GM21367 (cell line): ENCODE results near the gene HLA-DPA1.
"Not testable (repeated sequence)": the region's sequence is repeated elsewhere in the genome, so short reads cannot be mapped to it uniquely, and the experiment has no call there.

Source experiments
- ATAC-seq: cut with Tn5 transposase; IDR thresholded peaks from one replicate; pipeline ENCODE4 v1.9.1; 2021; ENCODE audit not compliant: unreplicated experiment

The HLA-DPA1 gene

GRCh38 chr6:33065312-33065711 is 8.1 kb downstream of the HLA-DPA1 start:
- no peak for ATAC-seq

- no peak for ATAC-seq
These were observed 8.7 kb downstream of the HLA-DPA1 start for GRCh38 chr6:33064723-33065122.

GRCh38 chr6:33063435-33063834 is 10.0 kb downstream of the HLA-DPA1 start:
- ATAC-seq: not testable (repeated sequence)

GRCh38 chr6:33061987-33062386 is 11.5 kb downstream of the HLA-DPA1 start:
- ATAC-seq: no peak

- no peak for ATAC-seq
These were observed 16.0 kb downstream of the HLA-DPA1 start for GRCh38 chr6:33057222-33058150.

GRCh38 chr6:33053230-33053629 is 20.2 kb downstream of the HLA-DPA1 start:
- no peak for ATAC-seq

GRCh38 chr6:33052627-33053026 is 20.8 kb downstream of the HLA-DPA1 start:
- no peak for ATAC-seq

GRCh38 chr6:33050014-33050810 is 23.2 kb downstream of the HLA-DPA1 start:
- ATAC-seq: no peak

- ATAC-seq: no peak
These were observed 24.0 kb downstream of the HLA-DPA1 start for GRCh38 chr6:33049323-33050013.

- no peak for ATAC-seq
These were observed 33.3 kb downstream of the HLA-DPA1 start for GRCh38 chr6:33040157-33040556.

- no peak for ATAC-seq
These were observed 36.9 kb downstream of the HLA-DPA1 start for GRCh38 chr6:33036535-33036934.

GRCh38 chr6:33034554-33034953 is 38.9 kb downstream of the HLA-DPA1 start:
- ATAC-seq: no peak

- ATAC-seq: no peak
These were observed 43.2 kb downstream of the HLA-DPA1 start for GRCh38 chr6:33030245-33030644.

- peak; percentile 41 for ATAC-seq
These were observed 43.9 kb downstream of the HLA-DPA1 start for GRCh38 chr6:33029328-33030184.

- ATAC-seq: no peak
These were observed 45.1 kb downstream of the HLA-DPA1 start for GRCh38 chr6:33028220-33028849.

- ATAC-seq: no peak
These were observed 48.9 kb downstream of the HLA-DPA1 start for GRCh38 chr6:33024521-33024920.

GRCh38 chr6:33023536-33023935 is 49.9 kb downstream of the HLA-DPA1 start:
- no peak for ATAC-seq

GRCh38 chr6:33021917-33022316 is 51.5 kb downstream of the HLA-DPA1 start:
- no peak for ATAC-seq

- no peak for ATAC-seq
These were observed 54.1 kb downstream of the HLA-DPA1 start for GRCh38 chr6:33019372-33019771.

- peak; percentile 51 for ATAC-seq
These were observed 54.5 kb downstream of the HLA-DPA1 start for GRCh38 chr6:33018904-33019303.
